Measurements from ENCODE around the gene REV1. TPM values are rescaled to one million over a fixed set of nuclear protein-coding genes. Genes with fewer than 3 reads are reported as not detected.

The REV1 gene
- total RNA-seq (2021; fragmentation: NEBNext Ultra II Directional; extraction: Animal tissue kit (Norgen Biotek cat#: 25700)) = 29.2 and 34.3 TPM in 2 replicates
- polyA plus RNA-seq (2011; rRNA removed) = 9.9 and 16.6 TPM in 2 replicates
- polyA plus RNA-seq (2011; cell fraction: cytosol; rRNA removed) = 18.8 TPM
- 36.1 TPM for polyA plus RNA-seq (2011; cell fraction: nucleus; rRNA removed)
- polyA plus RNA-seq (2012, experiment 1 of 2) = 21.7 to 33.1 TPM (median 23.2 TPM) in 4 replicates
- polyA plus RNA-seq (2012, experiment 2 of 2) = 1.6 TPM
- 33.4 TPM for polyA plus RNA-seq (2013, experiment 1 of 2)
- 30.1 TPM for polyA plus RNA-seq (2013, experiment 2 of 2)
- polyA minus RNA-seq (2011; rRNA and poly(A)+ RNA removed) = 44.2 and 55.4 TPM in 2 replicates
- 14.9 TPM for polyA minus RNA-seq (2011; cell fraction: cytosol; rRNA and poly(A)+ RNA removed)
- polyA minus RNA-seq (2011; cell fraction: nucleus; rRNA and poly(A)+ RNA removed) = 113 TPM
- long read RNA-seq, experiment 1, full-length matches to known transcripts = 1 of 17 reads
- long read RNA-seq, experiment 1, partial matches to known transcripts = 7 of 17 reads
- long read RNA-seq, experiment 1, other reads (novel, unspliced or antisense) = 9 of 17 reads
- long read RNA-seq, experiment 2, partial matches to known transcripts = 4 of 4 reads
- long read RNA-seq, experiment 2, other reads (novel, unspliced or antisense) = 0 of 4 reads

DNA sequence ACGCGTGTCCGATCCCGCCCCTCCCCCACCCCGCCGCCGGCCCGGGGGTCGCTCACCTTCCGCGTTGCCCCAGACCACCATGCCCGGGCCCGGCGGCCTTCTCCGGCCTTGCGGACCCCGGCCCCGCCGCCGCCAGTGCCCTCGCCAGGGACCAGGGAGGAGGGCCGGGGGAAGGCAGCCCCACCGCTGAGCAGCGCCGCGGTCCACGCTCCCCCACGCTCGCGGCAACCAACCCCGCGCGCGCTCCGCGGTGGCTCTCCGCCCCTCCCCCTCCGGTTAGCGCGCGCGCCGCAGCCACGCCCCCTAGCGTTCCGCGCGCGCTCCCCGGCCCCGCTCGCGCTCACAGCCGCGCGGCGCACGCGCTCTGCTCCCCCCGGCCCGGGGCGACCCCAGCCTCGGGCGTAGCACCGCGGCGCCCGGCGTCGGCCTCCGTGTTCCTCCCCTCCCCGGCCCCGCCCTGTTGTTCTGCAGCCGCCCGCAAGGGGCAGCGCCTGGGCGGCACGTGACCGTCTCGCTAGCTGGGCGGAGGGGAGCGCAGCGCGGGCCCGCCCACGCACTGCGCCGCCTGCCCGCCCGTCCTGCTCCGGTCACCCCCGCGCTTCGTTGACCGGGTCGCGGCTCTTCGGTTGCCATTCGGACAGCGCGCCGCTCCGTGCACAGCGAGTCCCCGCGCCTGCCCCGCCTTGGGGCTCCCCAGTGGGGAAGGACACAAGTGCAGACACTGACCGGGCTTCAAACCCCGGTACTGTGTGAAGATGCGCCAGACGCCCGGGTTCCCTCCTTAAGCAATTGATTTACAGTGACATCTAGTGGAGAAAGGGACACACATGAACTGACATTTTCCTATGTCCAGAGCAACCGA is at the start of gene REV1:
Gene REV1 (minus strand): TSS at position 257 of the 862 bp plus-strand sequence. CDS start 25,042 bp downstream, outside the sequence.
- H2AK5ac ChIP-seq (ENCODE audit: low read depth, low read length) = no peak within 1 kb of the TSS
- H3K14ac ChIP-seq (ENCODE audit: insufficient read length) = no peak within 1 kb of the TSS
- WGBS, 2 experiments (ENCODE audit: extremely low coverage in 1 of 2, insufficient coverage in 1 of 2, insufficient read length in 1 of 2, insufficient replicate concordance in 2 of 2, low coverage in 1 of 2, low lambda C conversion rate in 2 of 2, missing lambda C conversion rate in 1 of 2) = 2% methylated on average over 27 of the region's 113 CpGs; no CpG with 5 or more reads in 1 of the 2 experiments
- peak within 1 kb of the TSS; percentile 93 for H4K5ac ChIP-seq (ENCODE audit: insufficient read length, low read depth, low read length)
- H2BK120ac ChIP-seq (replicated peaks; ENCODE audit: low read depth, low read length) = no peak within 1 kb of the TSS
- POLR2A ChIA-PET (ENCODE audit: partially characterized antibody) = interaction anchor here (0.6 to 1.7 kb wide), 2 partner anchors 9 to 49 kb away, joined by 3 to 5 read pairs; no protein-coding TSS in a partner anchor
- H2BK12ac ChIP-seq (ENCODE audit: low read depth, low read length) = 0 out of 2 replicates have a peak within 1 kb of the TSS, but pooled peaks have one; percentile 10
- peak within 1 kb of the TSS; percentile 90 for H4K8ac ChIP-seq (ENCODE audit: extremely low read depth, insufficient read depth, low read length)
- no peak within 1 kb of the TSS for H2BK20ac ChIP-seq (ENCODE audit: low read length)
- H3K27ac ChIP-seq (ENCODE audit: low read depth, low read length) = peak within 1 kb of the TSS; percentile 89
- peaks cover 3 to 5% (median 3%) of the 10 kb centered on the region in 4 experiments; a peak in 5 of 7 replicates for H3K4me1 ChIP-seq (replicated peaks in 1 of 4; ENCODE audit: control insufficient read depth in 3 of 4, insufficient read depth in 4 of 4, low read length in 3 of 4)
- H3K4me2 ChIP-seq (ENCODE audit: insufficient read depth in 1 of 2, low read depth in 2 of 2, low read length in 2 of 2) = peak within 1 kb of the TSS; percentile 83 to 93
- FAIRE-seq (no peak), DNase-seq (ENCODE audit: low read depth in 1 of 2, low spot score in 2 of 2) (peak; percentile 78 to 92)
- H3K4ac ChIP-seq (replicated peaks; ENCODE audit: insufficient read length, low read depth, low read length) = no peak within 1 kb of the TSS
- no peak within 1 kb of the TSS for H2BK15ac ChIP-seq (ENCODE audit: low read length)
- peaks cover 3 to 7% of the 10 kb centered on the region in 2 experiments for H4K20me1 ChIP-seq (replicated peaks in 1 of 2; ENCODE audit: control insufficient read depth in 1 of 2, insufficient read depth in 2 of 2, low read length in 2 of 2)
- no peak within 1 kb of the TSS; the same call in 1 of the 2 replicates for H2AFZ ChIP-seq (ENCODE audit: low read length)
- peaks cover 11 to 42% of the 10 kb centered on the region in 2 experiments for H3K79me2 ChIP-seq (ENCODE audit: control insufficient read depth in 1 of 2, insufficient read depth in 2 of 2, low read length in 2 of 2)
- no peak within 1 kb of the TSS for H3K23ac ChIP-seq (ENCODE audit: insufficient read length)
- no peaks in the 10 kb centered on the region for H3K36me3 ChIP-seq (ENCODE audit: control insufficient read depth in 2 of 4, insufficient read depth in 4 of 4, low read length in 3 of 4)
- H3K23me2 ChIP-seq (ENCODE audit: low read depth, low read length) = peaks cover 5% of the 10 kb centered on the region; the same call in 1 of the 2 replicates
- peaks cover 2% of the 10 kb centered on the region; the same call in 1 of the 2 replicates for H3K79me1 ChIP-seq (ENCODE audit: low read depth, low read length)
- peak within 1 kb of the TSS; percentile 90 to 94 (median 93) for H3K4me3 ChIP-seq (ENCODE audit: extremely low read depth in 1 of 4, insufficient read depth in 2 of 4, low read depth in 3 of 4, low read length in 4 of 4)
- CTCF ChIA-PET (ENCODE audit: partially characterized antibody) = interaction anchor here (1.0 kb wide), 1 partner anchor 27 kb away, joined by 3 read pairs; no protein-coding TSS in a partner anchor
- H3K27me3 ChIP-seq (replicated peaks in 1 of 4; ENCODE audit: control insufficient read depth in 3 of 4, extremely low read depth in 1 of 4, insufficient read depth in 3 of 4, low read length in 3 of 4) = no peaks in the 10 kb centered on the region
- H4K91ac ChIP-seq (replicated peaks; ENCODE audit: insufficient read length, low read length) = peak within 1 kb of the TSS; percentile 62
- H3K9me3 ChIP-seq (ENCODE audit: insufficient read depth in 2 of 2, low read depth in 1 of 2, low read length in 1 of 2) = no peaks in the 10 kb centered on the region
- peak within 1 kb of the TSS; percentile 88 to 94 (median 90) for H3K9ac ChIP-seq (replicated peaks in 1 of 4; ENCODE audit: extremely low read depth in 1 of 4, low read depth in 3 of 4, low read length in 3 of 4)
- peak within 1 kb of the TSS; percentile 95 for H3K18ac ChIP-seq (ENCODE audit: extremely low read depth, low read length)
- peak within 1 kb of the TSS; percentile 59 for H3K56ac ChIP-seq (replicated peaks; ENCODE audit: insufficient read length, low read depth, low read length)
- peak within 1 kb of the TSS; percentile 54 for H2BK5ac ChIP-seq (ENCODE audit: low read depth, low read length)
- TF ChIP-seq SIN3A (conservative IDR thresholded peaks at IDR 0.05 in 1 of 2, IDR thresholded peaks at IDR 0.05 in 1 of 2; ENCODE audit: low read depth in 1 of 2, low read length in 2 of 2) (peak in 1 of 2 experiments; percentile 23; a peak in 2 of 4 replicates), CREB1 (IDR thresholded peaks at IDR 0.05) (peak; percentile 58; the same call in 1 of the 2 replicates), BACH1 (IDR thresholded peaks at IDR 0.05; ENCODE audit: low read length) (peak; percentile 69), MAX (IDR thresholded peaks at IDR 0.05) (peak; percentile 84), KDM4A (IDR thresholded peaks at IDR 0.05; ENCODE audit: low read depth, low read length, severe bottlenecking) (peak; percentile 74), JUN (IDR thresholded peaks at IDR 0.05; ENCODE audit: low read depth, low read length) (no peak)
- TF ChIP-seq, protein P1, sequence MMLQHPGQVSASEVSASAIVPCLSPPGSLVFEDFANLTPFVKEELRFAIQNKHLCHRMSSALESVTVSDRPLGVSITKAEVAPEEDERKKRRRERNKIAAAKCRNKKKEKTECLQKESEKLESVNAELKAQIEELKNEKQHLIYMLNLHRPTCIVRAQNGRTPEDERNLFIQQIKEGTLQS (IDR thresholded peaks at IDR 0.05; ENCODE audit: insufficient read depth, low read depth, low read length) = peak; percentile 94

Data from H1 (cell line).